HG02885 (cell line): ENCODE results near the gene MT4.

ENCODE experiments used
- ATAC-seq: cut with Tn5 transposase; IDR thresholded peaks from one replicate; pipeline ENCODE4 v1.9.1; 2021; ENCODE audit warnings: mild to moderate bottlenecking; ENCODE audit not compliant: unreplicated experiment, poor library complexity

Gene MT4

GRCh38 chr16:56600398-56600999, 35.6 kb downstream of the MT4 start:
- ATAC-seq, result no peak

GRCh38 chr16:56601325-56601724, 36.5 kb downstream of the MT4 start:
- ATAC-seq, result no peak

- ATAC-seq, result no peak
Measured at GRCh38 chr16:56603589-56603988, 38.7 kb downstream of the MT4 start.

GRCh38 chr16:56604966-56605365, 40.1 kb downstream of the MT4 start:
- no peak for ATAC-seq

- no peak for ATAC-seq
Measured at GRCh38 chr16:56605475-56605874, 40.6 kb downstream of the MT4 start.

GRCh38 chr16:56606071-56606475, 41.2 kb downstream of the MT4 start:
- no peak for ATAC-seq

- ATAC-seq, result no peak
Measured at GRCh38 chr16:56606476-56607108, 41.7 kb downstream of the MT4 start.

- ATAC-seq, result no peak
Measured at GRCh38 chr16:56607109-56607618, 42.3 kb downstream of the MT4 start.

GRCh38 chr16:56607675-56608042, 42.8 kb downstream of the MT4 start:
- no peak for ATAC-seq

GRCh38 chr16:56608043-56608875, 43.4 kb downstream of the MT4 start, which contains the start of gene MT2A:
TSS of gene MT2A (plus strand) at chr16:56608584. CDS start at chr16:56608656, 72 bp downstream.
- ATAC-seq, result peak; percentile 92

GRCh38 chr16:56608876-56609462, 44.1 kb downstream of the MT4 start:
- no peak for ATAC-seq

GRCh38 chr16:56609463-56609921, 44.6 kb downstream of the MT4 start:
- peak; percentile 55 for ATAC-seq

GRCh38 chr16:56610017-56610608, 45.2 kb downstream of the MT4 start:
- no peak for ATAC-seq

GRCh38 chr16:56610609-56611111, 45.8 kb downstream of the MT4 start:
- ATAC-seq, result no peak

GRCh38 chr16:56611281-56611833, 46.5 kb downstream of the MT4 start:
- no peak for ATAC-seq

GRCh38 chr16:56613706-56614105, 48.8 kb downstream of the MT4 start:
- no peak for ATAC-seq

GRCh38 chr16:56614549-56614991, 49.7 kb downstream of the MT4 start:
- no peak for ATAC-seq

- no peak for ATAC-seq
Measured at GRCh38 chr16:56615353-56615752, 50.5 kb downstream of the MT4 start.

- ATAC-seq, result no peak
Measured at GRCh38 chr16:56616608-56617211, 51.8 kb downstream of the MT4 start.
